IPS DF 19.7 (cell line): ENCODE results near the gene DHRS3.

Source experiments
- DNase-seq: peaks from one replicate; pipeline ENCODE4 v3.0.0-alpha.2; 2013; ENCODE audit warnings: low read depth, low spot score

The DHRS3 gene

GRCh38 chr1:12617511-12617900, 504 bp downstream of the DHRS3 start:
- DNase-seq = no peak

- DNase-seq = no peak
Measured at GRCh38 chr1:12616709-12617373, 1.2 kb downstream of the DHRS3 start.

GRCh38 chr1:12615865-12616708, 1.9 kb downstream of the DHRS3 start:
- no peak for DNase-seq

- DNase-seq = no peak
Measured at GRCh38 chr1:12615159-12615864, 2.7 kb downstream of the DHRS3 start.

GRCh38 chr1:12614402-12615158, 3.4 kb downstream of the DHRS3 start:
- DNase-seq = no peak

GRCh38 chr1:12613180-12613579, 4.8 kb downstream of the DHRS3 start:
- no peak for DNase-seq

GRCh38 chr1:12610941-12611340, 7.1 kb downstream of the DHRS3 start:
- DNase-seq = no peak

- DNase-seq = no peak
Measured at GRCh38 chr1:12610305-12610935, 7.6 kb downstream of the DHRS3 start.

- DNase-seq = no peak
Measured at GRCh38 chr1:12609469-12610003, 8.5 kb downstream of the DHRS3 start.

GRCh38 chr1:12608311-12608957, 9.6 kb downstream of the DHRS3 start:
- no peak for DNase-seq

- DNase-seq = no peak
Measured at GRCh38 chr1:12607263-12607662, 10.7 kb downstream of the DHRS3 start.

GRCh38 chr1:12604986-12605385, 13.0 kb downstream of the DHRS3 start:
- no peak for DNase-seq

GRCh38 chr1:12604114-12604874, 13.7 kb downstream of the DHRS3 start:
- no peak for DNase-seq

- DNase-seq = no peak
Measured at GRCh38 chr1:12603224-12603623, 14.8 kb downstream of the DHRS3 start.

- no peak for DNase-seq
Measured at GRCh38 chr1:12602659-12603024, 15.4 kb downstream of the DHRS3 start.

GRCh38 chr1:12601700-12602658, 16.0 kb downstream of the DHRS3 start:
- no peak for DNase-seq

- no peak for DNase-seq
Measured at GRCh38 chr1:12600880-12601633, 17.0 kb downstream of the DHRS3 start.

GRCh38 chr1:12600335-12600734, 17.7 kb downstream of the DHRS3 start:
- no peak for DNase-seq
